GM21528 (cell line): ENCODE data around the gene LRRFIP1.
"Not testable (repeated sequence)": the region's sequence is repeated elsewhere in the genome, so short reads cannot be mapped to it uniquely, and the experiment has no call there.

ENCODE experiments used
- ATAC-seq: cut with Tn5 transposase; IDR thresholded peaks from one replicate; pipeline ENCODE4 v1.9.1; 2021; ENCODE audit warnings: mild to moderate bottlenecking, moderate library complexity; ENCODE audit not compliant: unreplicated experiment, low FRiP score

LRRFIP1 gene

DNA sequence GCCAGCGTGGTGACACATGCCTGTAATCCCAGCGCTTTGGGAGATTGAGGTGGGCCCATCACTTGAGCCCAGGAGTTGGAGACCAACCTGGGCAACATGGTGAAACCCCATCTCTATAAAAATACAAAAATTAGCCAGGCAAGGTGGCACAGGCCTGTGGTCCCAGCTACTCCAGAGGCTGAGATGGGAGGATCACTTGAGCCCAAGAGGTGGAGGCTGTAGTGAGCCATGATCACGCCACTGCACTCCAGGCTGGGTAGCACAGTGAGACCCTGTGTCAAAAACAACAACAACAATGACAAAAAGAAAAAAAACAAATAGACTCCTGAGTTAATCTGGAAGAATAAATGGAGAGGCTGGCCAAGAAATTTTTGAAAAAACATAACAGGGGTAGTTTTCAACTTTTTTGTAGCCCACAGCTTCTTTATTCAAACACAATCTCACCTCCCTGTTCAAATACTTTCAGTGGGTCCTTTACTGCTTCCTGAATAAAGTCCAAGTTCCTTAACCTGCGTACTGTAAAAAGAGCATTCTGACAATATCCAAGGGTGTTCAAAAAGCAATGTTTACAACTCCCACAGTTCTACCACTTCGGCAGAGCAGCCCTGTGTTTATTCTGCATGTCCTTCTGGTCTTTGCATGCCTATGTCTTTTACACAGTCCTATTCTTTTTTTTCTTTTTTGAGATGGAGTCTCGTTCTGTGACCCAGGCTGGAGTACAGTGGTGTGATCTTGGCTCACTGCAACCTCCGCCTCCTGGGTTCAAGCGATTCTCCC is 53.5 kb downstream of the LRRFIP1 start:
- no peak for ATAC-seq

DNA sequence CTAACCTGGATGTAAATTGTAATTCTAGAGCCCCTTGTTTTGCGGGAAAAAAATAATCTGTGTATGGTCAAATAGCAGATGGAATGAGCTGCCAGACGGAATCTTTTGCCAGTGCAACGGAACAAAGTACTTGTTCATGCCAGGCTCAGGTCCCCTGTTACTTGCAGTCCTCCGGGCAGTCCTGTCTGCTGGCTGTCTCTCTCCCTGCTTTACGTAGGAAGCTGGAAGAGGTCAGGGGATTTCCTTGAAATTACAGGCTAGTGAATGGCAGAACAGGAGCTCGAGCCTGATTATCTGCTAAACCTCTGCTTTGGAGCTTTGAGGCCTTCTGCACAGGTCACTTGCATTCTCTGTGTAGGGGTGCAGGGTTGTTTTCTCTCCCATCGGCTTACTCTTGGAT is 54.8 kb downstream of the LRRFIP1 start:
- ATAC-seq, result no peak

DNA sequence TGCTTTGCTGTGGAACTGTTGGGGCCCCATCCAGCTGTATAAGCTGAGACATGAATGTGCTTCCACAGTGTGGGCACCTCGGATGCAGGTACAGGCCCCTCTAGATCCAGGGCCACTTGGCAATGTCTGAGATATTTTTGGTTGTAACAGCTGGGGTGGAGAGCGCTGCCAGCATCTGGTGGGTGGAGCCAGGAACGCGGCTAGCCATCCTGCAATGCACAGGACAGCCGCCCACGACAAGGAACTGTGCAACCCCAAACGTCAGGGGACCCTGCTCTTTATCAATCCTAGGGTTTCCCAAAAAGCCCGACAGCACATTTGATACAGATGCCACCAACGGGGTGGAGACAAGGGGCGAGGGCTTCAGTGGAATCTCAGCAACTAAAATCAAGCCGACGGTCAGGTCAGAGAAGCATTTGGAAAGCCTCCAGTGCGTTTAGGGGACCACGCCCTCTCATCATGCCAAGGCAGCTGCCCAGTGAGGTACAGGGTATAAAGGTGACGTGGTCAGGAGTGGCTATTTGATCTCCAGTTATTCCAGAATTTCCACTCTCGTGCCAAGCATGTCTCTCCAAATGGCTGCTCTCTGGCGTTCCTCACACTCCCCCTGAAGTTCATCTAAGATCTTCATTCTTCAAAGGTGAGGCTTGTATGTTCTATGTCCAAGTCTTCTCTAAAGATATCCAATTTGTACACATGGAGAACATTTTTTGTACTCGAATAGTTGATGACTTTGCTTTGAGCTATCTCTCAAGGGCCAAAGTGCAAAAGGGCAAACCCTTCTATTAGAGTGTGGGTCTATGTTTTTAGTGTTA is 55.7 kb downstream of the LRRFIP1 start:
- no peak for ATAC-seq

DNA sequence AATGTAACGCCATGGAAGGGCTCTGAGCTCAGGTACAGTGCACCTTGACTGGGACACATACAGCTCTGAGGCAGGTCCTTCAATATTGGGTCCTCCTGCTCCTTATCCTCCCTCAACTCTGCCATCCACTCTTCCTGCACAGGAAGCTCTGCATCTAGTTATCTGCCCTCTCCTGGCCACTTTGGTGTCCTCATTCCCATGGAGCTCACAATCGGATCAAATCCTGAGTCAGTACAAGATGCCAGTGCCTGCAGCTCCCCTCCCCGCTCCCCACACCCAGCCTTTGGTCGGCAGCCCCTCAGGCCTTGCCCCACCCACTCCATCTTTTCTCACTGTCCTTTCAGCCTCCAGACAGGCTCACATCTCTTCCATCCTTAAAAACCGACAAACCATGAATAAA is 58.0 kb downstream of the LRRFIP1 start:
- no peak for ATAC-seq

DNA sequence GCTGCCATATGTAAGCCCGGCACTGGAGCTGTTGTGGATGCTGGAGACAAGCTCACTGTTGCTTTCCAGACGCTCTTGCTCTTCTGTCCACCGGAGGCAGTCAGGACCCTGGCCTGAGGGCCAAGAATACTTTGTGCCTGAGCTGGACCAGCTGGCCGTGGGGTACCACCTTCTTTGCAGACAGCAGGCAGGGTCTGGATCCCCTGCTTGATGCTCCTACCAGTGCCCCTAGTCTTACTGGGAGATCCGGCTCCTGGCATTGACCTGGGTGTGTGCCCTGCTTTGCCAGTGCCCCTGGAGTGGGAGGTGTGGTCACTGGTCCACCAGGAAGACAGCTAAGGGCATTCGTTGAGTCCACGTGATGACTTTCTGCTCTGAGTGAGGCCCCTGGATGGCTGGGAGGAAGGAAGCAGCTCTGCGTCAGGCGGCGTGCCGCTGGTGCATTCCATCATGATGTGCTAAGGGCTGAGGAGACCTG is 59.3 kb downstream of the LRRFIP1 start:
- ATAC-seq, result no peak

DNA sequence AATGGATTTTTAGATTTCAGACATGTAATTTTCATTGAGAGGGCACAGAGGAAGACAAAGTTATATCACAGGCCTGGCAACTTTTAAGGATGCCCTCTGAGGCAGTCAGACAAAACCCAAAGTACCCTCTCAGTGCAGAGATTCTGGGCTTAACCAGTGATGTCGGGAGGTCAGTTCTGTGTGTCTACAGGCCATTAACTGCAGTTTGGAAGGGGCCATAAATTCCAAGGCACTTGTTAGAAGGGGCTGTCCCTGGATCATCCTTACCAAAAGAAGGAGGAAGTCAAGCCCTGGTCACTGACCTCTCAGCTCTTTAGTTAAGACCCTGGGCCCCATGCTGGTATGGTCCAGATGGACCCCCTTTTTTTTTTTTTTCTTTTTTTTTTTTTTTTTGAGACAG is 60.7 kb downstream of the LRRFIP1 start:
- ATAC-seq, result no peak

DNA sequence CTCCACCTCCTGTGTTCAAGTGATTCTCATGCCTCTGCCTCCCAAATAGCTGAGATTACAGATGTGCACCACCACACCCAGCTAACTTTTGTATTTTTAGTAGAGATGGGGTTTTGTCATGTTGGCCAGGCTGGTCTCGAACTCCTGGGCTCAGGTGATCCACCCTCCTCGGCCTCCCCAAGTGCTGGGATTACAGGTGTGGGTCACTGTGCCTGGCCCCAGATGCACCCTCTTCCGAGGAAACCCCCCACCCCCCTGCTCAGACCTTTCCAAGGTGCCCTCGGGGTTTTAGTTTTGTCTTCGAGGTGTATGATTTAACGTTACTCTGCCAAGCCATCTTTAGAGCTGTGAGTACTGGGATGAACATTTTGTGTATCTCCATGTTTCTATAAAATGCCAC is 61.2 kb downstream of the LRRFIP1 start:
- ATAC-seq, result not testable (repeated sequence)

DNA sequence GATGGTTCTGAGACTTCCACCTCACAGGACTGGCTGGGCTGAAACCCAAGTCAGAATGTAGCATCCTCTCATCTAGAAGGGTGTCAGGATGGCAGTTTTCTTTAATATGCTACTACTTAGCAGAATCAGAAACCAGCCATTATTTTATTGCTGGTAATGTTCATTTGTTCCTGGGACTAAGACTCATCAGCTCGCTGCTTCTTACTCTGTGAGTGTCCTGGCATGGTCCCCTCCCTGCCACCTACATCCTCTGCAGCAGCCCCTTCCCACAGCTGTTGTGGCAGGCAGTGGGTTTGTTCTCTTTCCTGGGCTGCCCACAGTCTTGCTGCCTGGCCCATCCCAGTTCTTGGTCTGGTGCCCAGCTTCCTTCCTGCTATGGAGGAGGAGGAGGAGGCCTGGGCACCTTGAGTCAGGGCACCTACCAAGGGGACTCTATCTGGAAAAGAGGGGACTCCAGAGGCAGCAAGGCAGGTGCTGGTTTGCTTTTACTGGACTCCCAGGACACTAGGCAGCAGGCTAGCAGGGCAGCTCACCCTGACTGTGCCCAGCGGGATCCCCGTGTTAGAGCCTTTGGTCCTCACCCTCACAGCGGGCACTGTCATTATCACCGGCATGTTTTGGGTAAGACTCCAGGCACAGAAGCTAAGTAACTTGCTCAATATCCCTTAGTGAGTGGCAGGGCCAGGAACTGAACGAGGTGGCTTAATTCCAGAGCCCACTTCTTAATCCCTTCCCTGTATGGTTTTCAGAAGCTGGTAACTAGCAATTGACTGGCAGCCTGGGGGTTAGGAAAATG is 62.1 kb downstream of the LRRFIP1 start:
- no peak for ATAC-seq

DNA sequence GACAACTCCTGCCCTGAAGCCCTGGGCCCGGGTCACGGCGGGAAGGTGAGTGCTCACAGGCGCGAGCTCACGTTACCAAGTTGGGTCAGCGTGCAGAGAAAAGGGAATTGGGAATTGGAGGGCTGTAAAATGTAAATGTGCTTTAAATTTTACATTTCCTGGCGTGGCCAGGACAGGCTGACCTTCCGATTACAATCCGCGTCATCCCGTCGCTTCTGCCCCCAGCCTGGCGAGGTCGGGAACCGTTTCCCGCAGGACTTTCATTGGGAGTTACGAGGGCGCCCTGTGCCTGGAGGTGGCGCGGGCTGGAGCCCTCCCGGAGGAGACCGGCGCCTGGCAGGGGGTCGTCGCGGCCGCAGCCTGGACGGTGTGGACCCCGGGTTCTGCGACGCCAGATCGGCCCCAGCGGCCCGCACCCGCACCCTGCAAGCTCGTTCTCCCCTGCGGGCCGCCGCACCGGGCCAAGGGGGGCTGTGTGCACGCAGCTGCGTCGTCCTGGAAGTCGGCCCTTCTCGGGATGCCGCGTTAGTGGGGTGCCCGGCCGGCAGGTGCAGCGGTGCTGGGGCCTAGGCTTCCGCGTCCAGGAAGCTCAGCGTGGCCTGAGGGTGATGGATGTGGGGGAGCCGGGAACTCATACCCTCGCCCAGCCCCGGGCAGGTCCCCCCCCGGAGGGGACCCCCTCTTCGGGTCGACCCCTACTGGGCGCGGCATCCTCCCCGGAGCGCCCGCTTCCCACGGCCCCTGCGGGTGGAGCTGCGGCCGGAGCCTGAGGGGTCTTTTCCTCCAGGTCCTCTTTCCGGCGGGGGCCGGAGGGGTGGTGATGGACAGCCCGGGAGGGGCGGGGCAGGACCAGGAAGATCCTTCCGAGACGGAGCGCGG is 63.9 kb downstream of the LRRFIP1 start:
- peak; percentile 37 for ATAC-seq

DNA sequence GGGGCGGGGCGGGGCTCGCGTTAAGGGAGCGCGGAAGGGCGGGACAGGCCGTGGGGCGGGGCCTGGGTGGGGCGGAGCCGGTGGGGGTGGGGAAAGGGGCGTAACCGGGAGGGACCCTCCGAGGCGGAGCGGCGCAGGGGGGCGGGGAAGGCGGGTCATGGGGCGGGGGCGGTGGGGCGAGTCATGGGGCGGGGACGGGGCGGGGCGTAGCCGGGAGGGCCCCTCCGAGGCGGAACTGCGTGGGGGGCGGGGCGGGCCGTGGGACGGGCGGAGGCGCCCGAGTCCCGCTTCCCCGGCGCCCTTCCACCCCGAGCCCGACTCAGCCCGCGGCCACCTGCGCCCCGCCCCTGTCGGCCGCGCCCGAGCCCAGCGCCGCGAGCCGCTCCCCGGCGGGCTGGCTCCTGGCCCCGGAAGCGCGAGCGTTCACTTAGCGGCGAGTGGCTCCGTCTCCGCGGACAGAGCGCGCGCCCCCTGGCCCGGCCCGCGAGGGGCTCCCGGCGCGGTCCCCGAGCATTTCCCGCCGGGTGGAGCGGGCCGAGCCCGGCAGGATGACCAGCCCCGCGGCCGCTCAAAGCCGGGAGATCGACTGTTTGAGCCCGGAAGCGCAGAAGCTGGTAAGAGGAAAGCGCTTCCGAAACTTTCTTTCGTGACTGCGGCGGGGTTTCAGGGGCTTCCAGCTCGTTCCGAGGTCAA is 64.7 kb downstream of the LRRFIP1 start:
- ATAC-seq, result peak; percentile 47

DNA sequence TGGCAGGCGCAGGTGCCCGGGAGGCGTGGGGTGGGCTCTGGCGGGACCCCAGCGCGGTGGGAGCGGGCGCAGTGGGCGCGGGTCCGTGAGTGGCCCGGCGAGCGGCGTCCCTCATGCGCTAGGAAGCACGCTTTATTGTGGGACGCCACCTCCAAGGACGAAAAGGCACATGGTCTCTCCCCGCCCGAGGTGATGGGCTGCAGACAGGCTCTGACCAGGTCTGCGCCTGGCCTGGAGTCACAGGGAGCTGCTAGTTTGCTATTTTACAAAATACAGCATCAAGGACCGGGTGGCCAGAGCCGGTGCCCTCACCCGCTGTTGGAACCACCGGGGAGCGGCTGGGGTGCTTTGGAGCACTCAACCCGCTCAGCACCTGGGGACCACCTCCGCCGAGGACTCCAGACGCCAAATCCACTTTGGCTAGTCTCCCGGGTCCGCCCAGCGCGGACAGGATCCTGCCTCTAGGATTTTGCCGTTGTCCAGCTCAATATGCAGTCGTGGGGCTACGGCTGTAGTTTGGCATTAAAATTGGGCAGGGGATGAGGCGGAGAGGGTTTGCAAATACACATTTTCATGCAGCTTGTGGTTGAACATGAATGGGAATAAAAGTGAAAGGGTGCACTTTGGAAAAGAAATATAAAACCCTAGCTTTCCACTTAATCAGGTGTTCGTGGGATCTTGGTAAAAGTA is 65.4 kb downstream of the LRRFIP1 start:
- peak; percentile 3 for ATAC-seq

DNA sequence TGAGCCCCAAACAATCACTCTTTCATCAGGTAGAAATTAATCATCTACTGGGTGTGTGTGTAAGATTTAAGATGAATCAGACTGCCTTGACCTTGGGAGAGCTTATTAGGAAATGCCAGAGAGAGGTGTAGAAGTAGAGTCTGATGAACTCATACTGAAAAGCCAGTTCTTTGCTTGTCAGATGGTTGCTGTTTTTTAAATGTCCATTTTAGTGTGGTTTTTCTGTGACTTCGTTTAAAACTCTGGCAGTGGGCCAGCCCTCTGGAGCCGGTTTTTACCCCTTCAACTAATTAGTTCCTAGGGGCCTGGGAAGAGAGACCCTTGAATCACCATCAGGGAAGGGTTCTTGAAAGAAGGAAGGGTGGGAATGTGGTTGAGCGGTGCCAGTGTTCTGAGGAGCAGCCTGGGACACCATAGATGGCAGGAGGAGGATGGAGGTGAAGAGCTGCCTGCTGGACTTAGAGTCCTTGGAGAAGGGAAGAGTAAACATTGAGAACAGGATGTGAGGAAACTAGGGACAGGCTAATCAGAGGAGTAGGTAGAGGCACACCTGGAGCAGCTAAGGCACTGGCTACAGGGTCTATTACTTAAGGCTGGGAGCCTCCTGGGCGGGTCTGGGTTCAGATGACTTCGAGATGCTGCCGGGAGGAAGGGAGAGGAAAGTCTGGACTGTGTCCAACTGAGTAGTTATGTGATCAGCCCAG is 66.1 kb downstream of the LRRFIP1 start:
- ATAC-seq, result no peak

DNA sequence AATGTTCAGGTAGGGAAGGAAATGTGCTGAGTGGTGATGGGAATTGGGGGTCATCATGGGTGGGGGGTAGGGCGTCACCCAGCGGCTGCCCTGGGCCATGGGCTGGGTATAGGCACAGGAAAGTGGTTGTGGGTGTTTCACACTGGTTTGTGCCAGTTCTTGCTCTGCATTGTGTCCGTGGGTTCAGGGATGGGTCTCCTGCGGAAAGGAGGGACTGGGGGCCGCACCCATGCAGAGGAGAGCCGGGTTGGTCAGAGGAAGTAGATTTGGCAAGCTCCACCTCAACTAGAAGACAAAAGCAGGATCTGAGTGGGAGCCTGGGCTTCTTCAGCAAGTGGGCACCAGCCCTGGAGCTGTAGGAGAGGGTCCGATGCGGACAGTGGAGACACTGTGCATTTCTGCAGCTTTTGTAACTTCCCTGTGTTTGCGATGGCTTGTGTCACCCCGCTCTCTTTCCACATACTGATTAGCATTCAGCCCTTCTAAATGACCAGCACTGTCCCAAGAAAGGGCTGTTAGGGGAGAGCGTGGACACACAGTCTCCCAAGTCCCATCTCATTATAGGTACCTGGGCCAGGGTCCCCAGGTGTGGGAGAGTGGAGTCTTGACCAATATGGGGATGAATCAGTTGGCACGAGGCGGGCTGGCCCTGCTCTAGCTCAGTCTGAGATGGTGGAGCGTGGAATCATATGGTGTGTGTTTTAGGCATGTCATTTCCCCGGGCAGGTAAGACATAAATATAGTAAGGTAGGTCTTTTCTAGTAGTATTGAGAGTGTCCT is 67.2 kb downstream of the LRRFIP1 start:
- no peak for ATAC-seq

DNA sequence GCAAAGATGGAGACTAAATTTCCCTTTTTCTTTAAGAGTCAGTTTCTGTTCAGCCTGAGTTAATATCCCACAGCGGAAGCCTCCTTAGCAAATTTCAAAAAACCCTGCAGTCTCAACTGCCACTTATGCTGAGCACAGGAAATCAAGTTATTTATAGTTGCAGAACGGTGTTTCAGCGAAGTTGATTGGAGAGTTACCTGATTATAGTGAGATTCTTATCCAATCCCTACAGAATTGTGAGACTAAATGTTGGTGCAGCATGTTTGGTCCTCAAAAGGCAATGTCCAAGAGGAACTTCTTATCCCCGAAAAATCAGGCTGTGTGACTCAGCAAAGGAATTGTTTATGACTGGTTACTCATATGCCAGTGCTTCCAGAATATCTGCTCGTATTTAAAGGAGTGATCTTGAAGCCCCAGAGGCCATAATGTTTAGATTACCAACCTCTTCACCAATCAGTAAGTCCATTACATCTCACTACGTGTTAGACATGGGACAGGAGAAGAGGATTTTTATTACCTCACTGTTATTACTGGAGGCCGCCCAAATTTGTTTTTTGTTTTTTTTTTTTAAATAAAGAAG is 67.9 kb downstream of the LRRFIP1 start:
- ATAC-seq, result no peak

DNA sequence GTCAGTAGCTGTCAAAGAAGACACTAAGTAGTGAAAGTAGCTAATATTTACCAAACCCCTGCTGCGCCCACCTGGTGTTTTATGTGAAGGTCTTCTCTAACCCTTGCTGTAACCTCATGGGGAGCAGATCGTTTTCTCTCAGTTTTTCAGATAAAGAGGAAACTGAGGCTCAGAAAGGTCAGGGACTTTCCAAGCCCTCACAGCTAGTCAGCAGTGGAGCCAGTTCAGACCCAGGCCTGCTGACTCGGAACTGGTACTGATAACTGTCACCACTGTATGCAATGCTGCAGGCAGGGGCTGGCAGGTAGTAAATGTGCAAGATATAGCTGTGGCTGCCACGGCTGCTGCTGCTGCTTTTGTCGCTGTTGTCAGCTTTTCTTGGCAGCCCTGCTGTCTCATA is 69.1 kb downstream of the LRRFIP1 start:
- ATAC-seq, result peak; percentile 28

DNA sequence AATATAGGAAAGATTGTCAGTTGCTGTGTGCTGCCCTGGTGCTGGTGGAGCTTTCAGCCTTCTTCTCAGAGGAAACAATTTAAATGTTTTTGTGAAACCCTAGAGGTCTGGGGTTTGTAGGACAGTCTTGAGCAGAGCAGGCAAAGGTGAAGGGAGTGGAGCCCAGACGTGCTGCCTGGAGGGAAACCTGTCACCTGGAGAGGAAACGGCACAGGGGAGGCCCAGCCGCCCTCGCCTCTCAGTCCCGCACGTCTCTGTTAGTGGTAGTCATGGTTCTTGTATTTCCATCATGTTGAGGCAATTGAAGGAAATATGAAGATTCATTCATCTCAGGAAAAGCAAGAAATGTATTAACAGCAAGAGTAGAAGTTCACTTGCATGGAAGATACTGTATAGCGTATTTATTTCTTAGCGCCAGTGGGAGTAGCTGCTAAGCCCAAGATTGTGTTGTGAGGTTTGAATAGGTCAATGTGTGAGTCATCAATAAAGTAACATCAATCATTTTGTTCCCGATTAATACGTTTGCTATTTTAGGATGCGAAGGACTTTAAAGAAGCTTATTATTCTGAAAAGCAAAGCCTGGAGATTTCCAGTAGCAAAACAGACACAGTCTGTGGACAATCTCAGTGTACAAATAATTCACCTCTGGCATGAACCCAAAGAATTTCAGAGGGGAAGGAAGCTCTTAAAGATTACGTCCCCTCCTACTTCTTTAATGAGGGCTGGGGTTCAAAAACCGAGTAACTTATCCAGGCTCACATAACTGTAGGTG is 70.4 kb downstream of the LRRFIP1 start:
- no peak for ATAC-seq

DNA sequence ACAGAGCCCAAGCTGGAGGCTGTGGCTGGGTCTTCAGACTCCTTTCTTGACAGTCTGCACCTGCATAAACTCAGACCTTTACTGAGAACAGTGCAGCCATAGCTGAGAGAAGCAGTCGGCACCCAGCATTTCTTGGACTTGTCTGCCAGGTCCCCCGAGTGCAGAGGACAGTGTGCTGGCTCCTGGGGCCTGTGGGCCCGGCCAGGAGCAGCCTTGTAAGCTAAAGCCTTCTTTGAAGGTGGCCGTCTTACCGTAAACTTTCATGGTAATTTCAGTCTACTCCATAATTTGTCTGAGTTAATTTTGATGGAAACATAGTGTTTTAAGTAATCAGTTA is 70.9 kb downstream of the LRRFIP1 start:
- ATAC-seq, result no peak
